ENCODE data around the gene LHFPL3.

Gene LHFPL3

DNA sequence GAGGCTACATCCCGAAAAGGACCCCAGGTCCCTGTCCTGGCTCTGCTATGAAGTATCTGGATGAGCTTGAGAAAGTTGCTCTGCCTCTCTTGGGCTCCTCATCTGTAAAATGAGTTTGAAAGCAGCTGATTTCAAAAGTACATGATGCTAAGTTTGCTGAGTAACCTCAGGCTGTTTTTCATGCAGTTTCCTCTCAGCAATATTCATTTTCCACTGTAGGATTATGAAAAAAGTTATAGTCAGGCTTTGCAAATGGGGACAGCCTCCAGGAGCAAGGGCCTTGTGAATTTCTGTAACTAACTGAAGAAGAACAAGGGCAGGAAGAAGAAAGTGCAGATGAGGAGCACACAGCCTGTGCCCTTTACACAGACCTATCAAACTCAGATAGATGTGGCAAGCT is 518.3 kb downstream of the LHFPL3 start:
- no peak for DNase-seq (ENCODE audit: low read depth in 2 of 2)

DNA sequence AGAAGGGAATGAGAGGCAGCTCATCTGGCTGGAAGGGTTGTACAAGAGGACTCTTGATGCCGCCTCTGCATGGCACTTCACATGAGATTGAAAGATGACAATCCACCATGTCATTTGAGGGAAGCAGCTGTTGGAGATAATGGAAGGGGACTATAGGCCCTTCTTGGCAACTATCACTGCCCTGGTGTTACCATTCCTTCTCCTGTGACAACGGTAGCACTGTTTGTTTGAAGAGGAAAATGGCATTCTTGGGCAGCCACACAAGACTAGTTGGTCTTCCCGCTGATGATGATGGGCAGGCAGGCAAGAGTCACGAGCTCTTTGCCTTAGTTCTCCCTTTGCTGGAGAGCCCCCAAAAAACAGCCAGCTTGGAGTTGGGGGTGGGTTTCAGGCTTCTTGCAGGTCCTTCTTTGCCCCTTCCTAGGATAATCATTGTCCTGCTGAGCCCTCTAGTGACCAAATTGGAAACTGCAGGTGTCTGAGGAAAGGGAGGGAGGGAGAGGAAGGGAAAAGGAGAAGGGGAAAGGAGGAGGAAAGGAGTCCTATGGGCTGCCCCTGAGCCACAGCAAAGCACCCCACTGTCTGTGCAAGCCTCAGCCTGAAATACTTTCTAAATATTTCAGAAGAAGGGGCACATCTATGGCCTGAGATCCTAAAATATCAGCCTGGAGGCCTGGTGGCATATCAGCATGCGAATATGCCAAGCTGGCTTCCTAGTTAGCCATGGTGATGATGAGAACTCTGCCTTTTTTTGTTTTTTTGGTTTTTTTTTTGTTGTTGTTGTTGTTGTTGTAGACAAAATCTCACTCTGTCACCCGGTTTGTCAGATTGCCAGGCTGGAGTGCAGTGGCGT is 520.0 kb downstream of the LHFPL3 start:
- peak; percentile 29 to 58 for DNase-seq (ENCODE audit: low read depth in 2 of 2)

DNA sequence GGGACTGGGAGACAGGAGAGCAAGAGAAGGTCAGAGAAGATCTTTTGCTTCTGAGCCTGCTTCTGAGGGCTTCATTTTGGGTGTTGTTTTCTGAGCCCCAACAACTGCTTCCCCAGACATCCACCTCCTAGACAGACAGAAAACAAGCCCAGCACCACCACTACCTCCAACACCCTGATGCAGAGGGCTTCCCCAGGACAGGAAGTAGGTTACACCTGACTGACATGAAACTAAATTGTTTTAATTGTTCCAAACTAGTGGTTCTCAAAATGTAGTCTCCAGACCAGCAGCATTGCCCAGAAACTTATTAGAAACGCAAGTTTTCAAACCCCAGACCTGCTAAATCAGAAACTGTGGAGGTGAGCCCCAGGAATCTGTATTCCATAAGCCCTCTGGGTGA is 522.0 kb downstream of the LHFPL3 start:
- DNase-seq (ENCODE audit: low read depth in 2 of 2): no peak

GRCh38 chr7:104851268-104851667 is 522.9 kb downstream of the LHFPL3 start:
- no peak for DNase-seq (ENCODE audit: low read depth in 2 of 2)

DNA sequence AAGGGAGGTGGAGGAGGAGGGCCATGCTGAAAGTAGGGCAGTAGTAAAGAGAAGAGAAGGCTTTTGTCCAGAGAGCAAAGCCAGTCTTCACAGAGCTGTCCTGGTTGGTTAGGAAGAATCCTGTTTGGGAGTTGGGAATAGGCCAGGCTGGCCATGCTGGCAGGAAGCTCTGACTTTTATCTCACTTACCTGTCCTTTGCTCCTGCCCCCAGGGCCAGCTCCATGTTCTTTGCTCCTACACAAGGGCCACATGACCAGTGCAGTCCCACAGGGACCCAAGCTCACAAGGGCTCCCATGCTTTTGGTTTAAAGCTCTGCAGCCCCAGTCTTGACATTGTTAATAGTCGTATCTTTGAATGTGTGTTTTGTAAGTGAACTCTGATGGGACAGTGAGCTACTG is 524.0 kb downstream of the LHFPL3 start:
- DNase-seq (ENCODE audit: low read depth in 2 of 2): no peak

GRCh38 chr7:104855861-104856260 is 527.5 kb downstream of the LHFPL3 start:
- DNase-seq (ENCODE audit: low read depth in 2 of 2): no peak

DNA sequence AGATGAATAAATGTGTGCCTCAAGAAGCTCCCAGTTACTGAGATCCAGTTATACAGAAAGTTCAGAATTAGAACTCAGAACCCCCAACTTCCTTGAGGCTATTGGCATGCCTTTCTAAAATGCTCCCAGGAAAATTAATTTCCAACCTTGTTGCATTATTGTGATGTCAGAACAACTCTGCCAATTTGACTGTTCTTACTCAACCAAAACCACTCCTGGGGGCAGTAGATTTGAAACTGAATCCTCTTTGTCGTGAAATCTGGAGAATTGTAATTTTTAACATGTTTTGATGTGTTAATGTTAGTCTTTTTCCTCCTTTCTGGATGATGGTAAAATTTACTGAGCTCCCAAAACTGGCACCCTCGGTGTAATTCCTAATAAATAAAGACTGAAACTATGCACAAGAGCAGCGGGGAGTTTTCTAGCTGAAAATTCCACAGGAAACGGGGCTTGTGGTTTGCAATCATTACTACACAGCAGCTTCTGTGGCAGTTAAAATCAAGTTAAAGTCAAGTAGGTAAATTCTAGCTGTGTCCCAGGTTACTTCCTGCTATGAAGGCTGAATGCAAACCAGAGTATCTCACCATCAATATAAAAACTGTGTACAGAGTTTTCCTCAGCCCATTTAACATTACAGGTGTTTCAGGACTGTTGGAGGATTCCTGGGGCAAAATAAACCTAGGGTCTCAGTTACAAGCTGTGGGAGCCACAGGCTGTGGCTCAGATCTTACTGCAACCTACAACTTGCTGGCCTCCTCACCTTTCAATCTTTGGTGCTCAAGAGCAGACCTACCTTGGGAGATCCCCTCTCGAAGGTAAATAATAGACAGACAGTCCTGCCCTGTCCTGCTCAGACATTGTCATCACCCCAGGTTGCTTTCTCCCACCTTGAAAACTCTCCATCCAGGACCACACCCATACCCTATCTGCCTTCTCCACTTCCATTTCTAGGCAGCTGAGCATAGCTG is 529.3 kb downstream of the LHFPL3 start:
- no peak for DNase-seq (ENCODE audit: low read depth in 2 of 2)

DNA sequence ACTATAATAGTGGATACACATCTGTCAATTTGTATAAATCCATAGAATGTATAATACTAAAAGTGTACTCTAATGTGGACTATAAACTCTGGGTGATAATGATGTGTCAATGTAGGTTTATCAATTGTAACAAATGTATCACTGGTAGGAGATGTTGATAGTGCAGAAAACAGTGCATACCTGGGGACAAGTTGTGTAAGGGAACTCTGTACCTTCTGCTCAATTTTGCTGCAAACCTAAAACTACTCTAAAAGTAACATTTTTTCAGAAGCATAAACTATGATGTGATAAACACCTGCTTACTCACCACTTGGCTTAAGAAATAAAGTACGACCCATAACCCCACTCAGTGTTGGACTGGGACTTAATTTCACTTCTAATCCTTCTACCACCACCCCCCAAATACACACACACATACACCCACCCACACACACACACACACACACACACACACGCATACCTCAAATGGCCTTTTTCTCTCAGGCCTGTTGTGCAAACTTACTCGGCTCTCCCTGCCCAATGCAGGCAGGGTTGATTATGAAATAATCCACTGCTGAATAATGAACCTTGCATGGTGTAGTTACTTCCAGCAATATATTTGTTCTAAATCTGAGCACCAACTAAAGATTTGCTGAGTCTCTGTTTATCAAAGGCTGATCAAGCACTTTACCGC is 531.5 kb downstream of the LHFPL3 start:
- no peak for DNase-seq (ENCODE audit: low read depth in 2 of 2)

- no peak for DNase-seq (ENCODE audit: low read depth in 2 of 2)
Measured at GRCh38 chr7:104861729-104862390, 533.5 kb downstream of the LHFPL3 start.

GRCh38 chr7:104862719-104863118 is 534.3 kb downstream of the LHFPL3 start:
- no peak for DNase-seq (ENCODE audit: low read depth in 2 of 2)

GRCh38 chr7:104873401-104873800 is 545.0 kb downstream of the LHFPL3 start:
- DNase-seq (ENCODE audit: low read depth in 2 of 2): no peak

DNA sequence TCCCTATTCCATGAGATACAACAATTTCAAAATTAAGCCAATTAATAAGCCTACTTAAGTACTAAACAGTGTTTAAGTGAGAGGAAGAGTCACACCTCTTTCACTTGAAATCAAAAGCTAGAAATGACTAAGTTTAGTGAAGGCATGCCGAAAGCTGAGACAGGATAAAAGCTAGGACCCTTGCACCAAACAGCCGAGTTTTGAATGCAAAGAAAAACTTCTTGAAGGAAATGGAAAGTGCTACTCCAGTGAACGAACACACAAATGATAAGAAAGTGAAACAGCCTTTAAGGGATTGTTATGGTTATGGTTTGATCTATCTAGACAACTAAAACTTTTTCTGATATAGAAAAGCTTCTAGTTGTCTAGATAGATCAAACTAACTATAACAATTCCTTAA is 550.2 kb downstream of the LHFPL3 start:
- DNase-seq (ENCODE audit: low read depth in 2 of 2): no peak

DNA sequence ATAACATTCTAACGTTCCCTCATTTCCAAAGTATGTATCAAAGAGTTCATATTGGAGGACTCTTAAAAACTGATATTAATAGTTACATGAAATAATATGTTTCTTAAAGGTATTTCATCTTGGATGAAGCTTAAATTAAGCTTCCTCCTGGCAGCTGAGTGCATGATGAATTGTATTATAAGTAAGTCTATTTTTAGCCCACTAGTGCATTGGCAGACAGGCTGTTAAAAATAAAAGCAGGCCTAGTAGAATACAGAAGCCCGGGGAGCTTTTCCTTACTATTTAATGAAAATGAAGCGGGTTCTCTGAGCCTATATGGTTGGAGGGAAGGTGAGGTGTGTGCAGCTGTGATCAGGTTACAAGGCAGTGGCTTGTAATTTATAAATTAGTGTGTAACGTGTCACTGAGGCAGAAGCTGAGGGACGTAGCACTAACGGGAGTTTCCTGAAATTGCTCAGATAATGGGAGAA is 554.9 kb downstream of the LHFPL3 start:
- no peak for DNase-seq (ENCODE audit: low read depth in 2 of 2)

- peak; percentile 48 to 84 for DNase-seq (ENCODE audit: low read depth in 2 of 2)
Measured at GRCh38 chr7:104883718-104884452, 555.5 kb downstream of the LHFPL3 start.

GRCh38 chr7:104886651-104887050 is 558.2 kb downstream of the LHFPL3 start:
- no peak for DNase-seq (ENCODE audit: low read depth in 2 of 2)

DNA sequence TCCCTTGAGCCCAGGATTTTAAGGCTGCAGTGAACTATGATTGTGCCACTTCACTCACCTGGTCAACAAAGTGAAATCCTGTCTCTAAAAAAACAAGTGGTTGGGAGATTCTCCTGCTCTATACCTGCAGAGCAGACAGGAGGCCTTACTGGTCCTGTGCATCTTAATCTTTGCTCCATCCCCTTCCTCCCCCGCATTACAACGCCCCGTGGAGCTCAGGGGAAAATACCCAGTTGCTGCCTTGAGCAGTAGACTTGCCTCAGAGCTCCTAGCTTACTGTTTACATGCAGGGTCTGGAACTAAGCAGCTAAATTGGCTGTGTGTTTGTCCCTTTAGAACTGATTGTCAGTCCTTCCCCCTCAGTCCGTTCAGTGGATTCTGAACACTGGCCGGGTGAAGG is 561.8 kb downstream of the LHFPL3 start:
- DNase-seq (ENCODE audit: low read depth in 2 of 2): no peak

- no peak for DNase-seq (ENCODE audit: low read depth in 2 of 2)
Measured at GRCh38 chr7:104891949-104892348, 563.5 kb downstream of the LHFPL3 start.

DNA sequence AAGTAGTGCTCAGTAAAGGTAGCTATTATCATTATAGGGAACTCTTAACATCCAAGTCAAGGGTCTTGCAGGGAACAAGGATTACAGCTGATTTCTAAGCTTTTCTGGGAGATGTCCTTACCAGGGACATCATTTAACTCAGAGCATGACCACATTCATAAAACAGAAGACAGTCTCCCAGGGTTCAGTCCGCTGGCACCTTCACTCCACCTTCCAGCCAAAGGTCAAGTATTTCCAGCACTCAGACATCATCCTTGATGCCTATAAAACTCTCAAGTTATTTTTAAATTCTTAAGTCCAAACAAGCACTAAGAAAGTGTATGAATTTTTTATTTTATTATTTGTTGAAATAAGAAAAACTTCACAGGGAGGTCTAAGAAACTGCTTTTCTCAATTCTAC is 565.9 kb downstream of the LHFPL3 start:
- DNase-seq (ENCODE audit: low read depth in 2 of 2): no peak

GRCh38 chr7:104894726-104895521 is 566.5 kb downstream of the LHFPL3 start:
- DNase-seq (ENCODE audit: low read depth in 2 of 2): no peak

Measured in stimulated activated CD4-positive, alpha-beta T cell treated with anti-CD3 and anti-CD28 coated beads, Interleukin-12 subunit alpha, Interleukin-12 subunit beta, amount 100 ng/mL, for 24 hours (primary cell).